Hematopoietic multipotent progenitor cell treated with erythropoietin and hydrocortisone succinate and interleukin-3 and kit ligand, for 8 days (in vitro differentiated cells): ENCODE results near the gene USP10.

Experiments used
- DNase-seq: peaks from one replicate; pipeline ENCODE4 v3.0.0-alpha.2; 2015

Gene USP10

DNA sequence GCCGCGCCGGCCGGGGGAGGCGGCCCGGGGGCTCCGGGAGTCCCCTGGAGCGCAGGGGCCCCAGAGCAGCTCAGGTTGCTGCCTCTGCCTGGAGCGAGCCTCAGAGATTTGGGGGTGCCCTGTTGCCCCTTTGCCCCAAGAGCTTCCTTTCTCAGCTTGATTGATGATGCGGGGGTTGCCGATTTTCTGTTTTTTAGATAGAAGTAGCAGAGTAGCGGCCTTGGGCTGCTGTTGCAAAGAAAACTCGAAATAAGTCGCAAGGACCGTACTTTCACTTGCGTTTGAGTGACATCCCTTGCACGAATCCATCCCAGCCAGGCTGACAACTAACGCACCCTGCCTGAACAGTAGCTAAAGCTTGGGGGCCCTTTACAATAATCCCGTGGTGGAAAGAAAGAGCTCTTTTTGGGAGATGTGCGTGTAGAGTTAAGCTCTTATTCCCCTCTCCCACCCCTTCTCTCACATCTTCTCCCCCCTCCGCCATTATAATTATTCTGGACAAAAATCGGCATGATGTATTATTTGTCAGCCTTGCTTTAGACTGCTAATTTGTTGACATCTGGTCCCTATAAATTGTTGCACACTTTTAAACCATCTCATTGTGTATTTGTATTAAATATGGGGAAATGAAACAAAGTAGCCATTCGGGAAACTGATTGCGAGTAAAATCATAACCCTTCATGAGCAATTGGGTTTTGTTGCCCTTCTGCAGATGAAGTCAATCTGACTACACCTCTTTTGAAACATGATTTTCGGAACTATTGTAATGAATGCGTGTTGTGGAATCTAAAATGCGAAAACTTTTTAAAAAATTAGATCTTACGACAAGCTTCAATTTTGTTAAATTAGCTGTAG, 873 bp downstream of the USP10 start:
- DNase-seq: peak; percentile 27

DNA sequence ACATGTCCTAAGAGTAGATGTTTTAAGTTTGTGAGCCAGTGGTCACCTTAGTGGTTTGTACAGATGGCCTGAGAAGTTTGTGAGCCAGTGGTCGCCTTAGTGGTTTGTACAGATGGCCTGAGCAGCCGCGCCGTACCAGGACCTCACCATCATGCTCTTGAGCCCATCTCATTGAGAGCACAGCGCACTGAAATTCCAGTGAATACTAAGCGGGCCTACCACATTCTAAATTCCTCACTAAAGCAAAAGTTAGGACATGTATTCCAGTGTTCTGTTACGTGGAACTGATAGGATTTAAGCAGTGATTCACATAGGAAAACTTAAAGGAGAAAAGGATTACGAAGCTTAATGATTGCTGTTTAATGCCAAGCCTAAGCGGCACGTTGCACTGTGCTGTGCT, 3.9 kb downstream of the USP10 start:
- no peak for DNase-seq

DNA sequence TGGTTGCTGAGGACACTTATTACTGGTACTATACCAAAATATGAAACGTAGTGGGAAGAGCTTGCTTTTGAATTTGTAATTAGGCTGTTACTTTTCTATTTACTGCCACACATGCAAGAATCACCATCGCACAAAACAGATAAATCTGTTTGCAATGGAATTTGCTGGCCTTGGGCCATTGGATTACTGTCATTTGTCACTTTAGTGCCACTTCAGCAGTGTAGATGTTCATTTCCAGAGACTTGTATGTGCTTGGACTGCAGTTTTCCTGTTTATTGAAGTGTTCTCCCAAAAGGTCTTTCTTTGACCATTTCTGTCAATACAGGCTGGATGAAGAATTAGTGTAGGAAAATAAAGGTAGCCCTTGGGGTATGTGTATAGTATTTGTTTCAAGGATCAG, 4.5 kb downstream of the USP10 start:
- no peak for DNase-seq

DNA sequence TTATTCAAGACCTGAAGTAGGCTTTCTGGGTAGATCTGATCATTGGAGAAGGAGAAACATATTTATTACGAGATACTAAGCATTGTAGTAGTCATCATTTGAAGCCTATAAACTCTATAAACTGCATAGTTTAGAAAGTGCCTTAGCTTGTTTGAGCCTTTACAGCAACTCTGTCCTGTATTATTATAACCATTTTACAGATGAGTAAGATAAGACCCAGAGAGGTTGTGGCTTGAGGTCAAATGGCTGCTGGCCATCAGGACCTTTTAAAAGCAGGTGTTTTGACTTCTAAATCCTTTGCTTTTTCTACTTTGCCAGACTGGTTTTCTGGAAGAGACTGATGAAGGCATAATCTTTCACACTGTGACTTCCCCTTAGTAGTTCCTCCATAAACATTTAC, 7.1 kb downstream of the USP10 start:
- DNase-seq: no peak

DNA sequence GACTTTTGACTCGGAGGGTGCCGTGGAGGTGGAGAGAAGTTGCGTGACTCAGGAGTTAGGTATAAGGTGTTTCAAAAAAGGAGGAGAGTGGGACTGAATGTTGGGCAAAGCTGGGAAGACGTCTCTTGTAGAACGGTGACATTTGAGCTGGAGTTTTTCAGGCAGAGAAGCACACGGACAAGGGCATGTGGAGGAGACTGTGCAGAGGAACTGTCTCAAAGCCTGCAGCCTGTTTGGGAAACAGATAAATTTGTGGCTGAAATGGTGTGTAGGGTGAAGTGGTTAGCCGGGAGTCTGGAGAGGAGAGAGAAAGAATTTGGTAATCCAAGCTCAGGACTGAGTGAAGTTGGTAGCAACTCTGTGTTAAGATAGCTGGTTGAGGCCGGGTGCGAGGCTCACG, 9.8 kb downstream of the USP10 start:
- no peak for DNase-seq

DNA sequence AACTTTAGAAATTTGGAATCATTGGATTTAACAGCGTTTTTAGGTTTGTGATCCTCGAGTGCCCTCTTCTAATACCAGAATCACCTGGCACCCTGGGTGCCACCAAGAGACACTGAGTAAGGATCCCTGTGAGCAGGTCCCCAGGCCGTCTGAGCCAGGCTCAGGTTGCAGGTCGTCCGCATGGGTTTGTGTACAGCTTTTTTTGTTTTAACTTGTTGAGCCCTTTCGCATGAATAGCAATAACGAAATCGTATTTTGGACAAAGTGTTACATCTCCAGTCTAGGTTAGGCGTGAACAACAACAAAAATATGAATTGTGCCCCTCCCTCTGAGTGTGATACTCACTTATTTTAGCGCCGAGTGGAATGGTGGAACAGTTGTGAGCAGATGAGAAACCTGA, 10.9 kb downstream of the USP10 start:
- no peak for DNase-seq

DNA sequence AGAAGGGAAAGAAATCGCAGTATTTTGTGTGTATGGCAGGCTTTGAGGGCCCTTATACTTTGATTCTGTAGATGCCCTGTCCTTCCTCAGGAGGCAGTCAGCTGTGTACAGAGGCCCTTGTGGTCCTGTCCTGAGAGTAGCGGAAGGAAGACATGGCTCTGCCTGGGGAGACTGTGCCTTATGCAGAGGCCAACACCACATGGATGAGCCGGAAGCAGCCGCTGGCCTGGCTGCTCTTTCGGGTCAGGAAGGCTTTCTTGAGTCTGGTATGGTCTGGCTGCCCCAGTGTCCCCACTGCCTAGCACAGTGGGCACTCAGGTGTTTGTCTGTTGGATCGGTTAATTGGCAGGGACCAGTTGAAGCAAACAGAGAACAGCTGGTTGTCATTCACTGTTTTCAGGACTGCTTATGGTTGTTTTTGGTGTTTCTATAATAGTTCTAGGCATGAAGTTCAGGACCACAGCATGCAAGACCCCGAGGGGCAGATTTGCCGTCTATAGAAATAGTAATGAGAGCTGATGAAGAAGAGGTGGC, 12.4 kb downstream of the USP10 start:
- DNase-seq: peak; percentile 0

DNA sequence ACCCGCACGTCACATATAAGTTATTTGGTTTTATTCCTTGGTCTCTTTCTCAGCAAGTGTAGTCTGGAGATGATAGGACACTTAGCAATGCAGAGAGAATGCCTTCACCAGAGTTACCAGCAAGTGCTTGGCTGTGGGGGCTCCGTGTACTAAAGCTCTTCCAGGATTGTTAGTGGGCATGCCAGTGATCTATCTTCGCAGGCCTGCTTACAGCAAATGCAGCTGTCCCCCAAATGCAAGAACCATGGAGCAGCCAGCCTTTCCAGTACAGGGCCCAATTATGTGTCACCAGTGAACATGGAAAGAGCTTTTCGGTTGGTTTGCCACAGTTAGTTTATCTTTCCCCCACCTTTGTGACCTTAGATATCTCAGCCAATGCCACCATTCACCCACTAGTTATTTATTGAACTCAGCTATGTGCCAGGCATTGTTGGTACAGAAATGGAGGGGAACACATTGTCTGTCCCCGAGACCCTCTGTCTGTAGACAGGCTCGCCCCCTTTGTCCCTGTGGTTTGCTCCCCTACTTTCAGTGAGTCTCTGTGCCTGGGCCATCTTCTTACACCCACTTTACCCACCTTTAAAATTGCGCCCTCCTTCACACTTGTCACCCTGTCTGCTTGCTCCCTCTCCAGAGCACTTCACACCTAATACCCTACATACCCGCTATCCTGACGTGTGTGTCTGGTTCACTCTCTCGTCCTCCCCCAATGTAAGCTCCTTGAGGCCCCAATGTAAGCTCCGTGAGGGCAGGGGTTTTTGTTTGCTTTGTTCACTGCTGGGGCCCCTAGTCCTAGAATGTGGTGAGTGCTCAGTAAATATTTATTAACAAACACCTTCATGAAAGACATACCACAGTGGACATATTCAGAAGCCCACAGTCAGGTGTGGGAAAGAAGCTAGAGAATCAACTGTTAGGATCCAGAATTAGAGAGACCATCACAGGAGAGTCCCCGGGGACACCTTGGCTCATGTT, 13.3 kb downstream of the USP10 start:
- peak; percentile 31 for DNase-seq

DNA sequence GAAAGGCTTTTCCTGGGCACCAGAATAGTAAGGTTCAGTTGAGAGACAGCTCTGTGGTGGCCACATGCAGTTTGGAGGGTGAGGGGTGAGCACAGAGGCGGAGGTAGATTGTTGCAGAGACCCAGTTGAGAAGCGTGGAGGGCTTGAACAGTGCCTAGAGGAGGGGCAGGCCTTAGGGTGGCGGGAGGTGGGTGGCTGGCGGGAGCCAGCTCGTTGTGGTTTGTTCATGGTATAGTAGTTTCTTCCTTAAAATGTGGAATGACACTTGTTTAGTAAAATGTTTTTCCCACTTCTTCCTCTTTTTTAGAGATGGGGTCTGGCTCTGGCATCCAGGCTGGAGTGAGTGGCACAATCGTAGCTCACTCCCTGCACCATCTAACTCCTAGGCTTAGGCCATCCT, 14.2 kb downstream of the USP10 start:
- no peak for DNase-seq

DNA sequence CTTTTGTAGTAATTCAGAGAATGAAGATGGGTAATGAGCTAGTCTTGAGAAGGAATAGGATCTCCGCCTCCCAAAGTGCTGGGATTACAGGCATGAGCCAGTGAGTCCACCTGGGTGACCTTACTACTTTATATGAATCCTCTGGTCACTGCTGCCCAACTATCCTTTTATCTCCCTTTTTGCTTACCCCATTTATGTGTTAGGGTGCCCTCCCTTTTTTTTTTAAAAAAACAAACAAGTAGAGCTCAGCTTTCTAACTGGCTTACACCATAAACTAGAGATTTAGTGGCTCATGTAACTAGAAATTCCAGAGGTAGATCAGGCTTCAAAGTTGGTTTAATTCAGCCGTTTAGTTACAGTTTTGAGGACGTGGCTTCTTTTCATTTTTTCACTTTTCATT, 15.6 kb downstream of the USP10 start:
- no peak for DNase-seq

DNA sequence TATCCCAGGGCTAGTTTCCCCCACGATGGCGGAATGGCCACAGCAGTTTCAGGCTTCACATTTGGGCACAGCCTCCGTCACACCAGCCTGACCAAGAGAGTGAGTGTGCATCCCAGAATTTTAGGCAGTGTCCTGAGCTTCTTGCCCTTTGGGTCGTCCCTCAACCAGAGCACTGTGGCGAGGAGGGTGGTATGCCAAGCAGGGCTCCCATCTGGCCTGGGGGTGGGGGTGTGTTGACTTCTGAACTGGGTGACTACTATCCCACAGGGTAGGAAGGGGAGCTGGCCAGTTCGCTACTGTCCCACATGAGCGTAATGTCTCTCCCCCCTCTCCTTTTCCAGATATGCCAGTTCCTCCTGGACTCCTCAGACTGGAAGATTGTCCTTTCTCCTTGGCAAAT, 16.1 kb downstream of the USP10 start:
- no peak for DNase-seq

DNA sequence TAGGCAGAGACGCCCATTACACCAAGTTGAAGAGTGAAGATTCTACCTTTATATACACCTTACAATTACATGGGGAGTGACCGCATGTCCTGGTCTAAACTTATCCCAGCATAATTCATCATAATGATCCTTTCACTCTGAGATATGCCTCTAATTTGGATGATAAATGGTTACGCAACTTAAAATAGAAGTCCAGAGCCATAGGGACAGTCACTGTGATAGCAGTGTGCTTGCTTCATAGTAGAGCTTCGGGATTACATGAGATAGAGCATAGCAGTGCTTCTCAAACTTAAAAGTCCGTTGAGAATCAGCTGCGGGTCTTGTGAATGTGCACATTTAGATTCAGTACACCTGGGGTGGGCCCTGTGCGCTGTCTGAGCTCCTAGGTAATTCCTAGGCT, 16.9 kb downstream of the USP10 start:
- no peak for DNase-seq

DNA sequence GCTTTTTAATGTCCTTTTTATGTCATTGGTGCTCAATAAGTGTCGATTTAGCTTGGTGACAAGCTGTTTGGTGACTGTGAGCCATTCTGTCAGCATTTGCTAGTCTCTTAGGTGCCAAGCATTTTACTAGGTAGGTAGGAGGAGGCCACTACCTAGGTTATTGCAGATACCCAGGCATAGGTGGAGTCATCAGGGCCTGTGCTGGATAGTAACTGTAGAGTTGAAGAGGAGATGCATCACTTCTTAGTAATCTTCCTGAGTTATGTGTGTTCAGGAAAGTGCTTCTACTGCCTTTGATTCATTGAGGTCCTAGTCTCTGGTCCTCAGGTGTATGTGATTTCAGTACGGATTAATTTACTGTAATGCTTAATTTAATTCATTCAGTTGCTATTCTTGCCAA, 17.7 kb downstream of the USP10 start:
- no peak for DNase-seq

DNA sequence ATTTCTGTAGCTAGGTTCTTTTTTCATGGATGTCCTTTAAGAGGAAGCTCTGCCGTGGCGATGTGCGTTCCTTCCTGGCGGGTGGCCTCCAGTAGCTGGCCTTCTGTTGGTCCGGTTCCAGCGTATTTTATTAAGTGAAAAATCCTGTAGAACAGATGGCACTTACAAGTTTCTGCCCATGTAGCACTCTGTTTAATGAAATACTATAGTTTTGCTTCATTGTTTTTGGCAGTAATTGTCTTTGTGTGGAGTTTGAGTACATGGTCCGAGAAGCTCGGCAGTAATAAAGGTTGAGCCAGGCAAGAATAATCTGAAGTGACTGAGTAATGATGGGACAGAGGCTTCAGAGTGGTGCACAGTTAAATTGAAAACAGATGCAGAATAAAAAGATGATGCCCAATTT, 20.4 kb downstream of the USP10 start:
- no peak for DNase-seq

DNA sequence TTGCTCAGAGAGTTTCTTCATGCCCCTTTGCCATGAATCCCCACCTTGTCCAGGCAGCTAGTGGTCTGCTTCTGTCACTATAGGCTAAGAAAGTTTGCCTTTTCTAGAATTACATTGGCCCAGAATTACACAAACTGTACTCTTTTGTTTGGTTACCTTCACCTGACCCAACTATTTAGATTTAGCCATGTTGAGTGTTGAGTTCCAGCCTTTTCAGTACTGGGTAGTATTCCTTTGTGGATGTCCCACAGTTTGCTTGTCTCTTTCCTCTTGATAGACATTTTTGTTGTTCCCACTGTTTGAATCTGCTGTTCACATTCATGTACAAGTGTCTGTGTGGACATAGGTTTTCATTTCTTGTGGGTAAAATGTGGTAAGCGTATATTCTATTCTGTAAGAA, 22.3 kb downstream of the USP10 start:
- no peak for DNase-seq

DNA sequence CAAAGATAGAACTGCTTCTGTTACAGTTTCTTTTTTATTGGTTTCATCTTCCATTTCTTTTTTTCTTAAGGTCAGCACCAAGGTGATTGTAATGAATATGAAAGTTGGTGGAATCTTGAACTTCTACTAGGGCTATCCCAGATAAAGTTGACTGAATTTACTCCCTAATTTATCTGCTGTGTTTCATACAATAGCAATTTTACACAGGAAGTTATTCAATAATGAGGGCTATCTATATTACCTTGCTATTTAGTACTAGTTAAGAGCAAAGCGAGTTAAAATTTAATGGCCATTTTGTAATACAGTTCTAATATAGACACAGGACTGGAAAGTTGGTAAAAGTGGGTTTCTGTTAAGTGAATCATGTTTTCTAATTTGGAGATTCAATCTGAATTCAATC, 24.1 kb downstream of the USP10 start:
- no peak for DNase-seq

DNA sequence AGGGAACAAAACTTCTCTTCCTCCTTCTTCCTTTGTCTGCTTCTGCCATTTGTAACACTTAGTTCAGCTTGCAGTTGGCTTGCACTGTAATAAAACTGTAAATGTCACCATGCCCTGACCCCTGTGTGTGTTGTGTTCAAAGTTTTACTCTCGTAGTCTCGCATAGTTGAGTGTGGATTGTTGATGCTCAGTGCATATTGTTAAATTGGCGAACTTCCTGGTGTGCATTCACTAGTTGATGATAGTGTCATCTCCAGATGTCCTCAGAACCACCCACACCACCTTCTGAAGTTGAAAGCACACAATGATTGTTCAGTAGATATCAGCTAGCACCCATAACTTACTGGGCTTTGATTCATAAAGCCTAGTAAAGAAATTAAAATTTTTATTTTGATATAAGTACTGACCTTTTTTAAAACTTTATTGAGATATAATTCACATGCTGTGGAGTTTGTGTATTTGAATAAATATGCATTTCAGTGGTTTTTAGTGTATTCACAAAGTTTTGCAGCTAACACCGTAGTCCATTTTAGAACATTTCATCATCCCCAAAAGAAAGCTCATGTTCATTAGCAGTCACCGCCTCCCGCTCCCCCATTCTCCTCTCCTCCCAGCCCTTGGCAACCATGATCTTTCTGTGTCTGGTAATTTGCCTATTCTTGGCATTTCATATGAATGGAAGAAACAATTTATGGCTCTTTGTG, 25.0 kb downstream of the USP10 start:
- DNase-seq: peak; percentile 20

DNA sequence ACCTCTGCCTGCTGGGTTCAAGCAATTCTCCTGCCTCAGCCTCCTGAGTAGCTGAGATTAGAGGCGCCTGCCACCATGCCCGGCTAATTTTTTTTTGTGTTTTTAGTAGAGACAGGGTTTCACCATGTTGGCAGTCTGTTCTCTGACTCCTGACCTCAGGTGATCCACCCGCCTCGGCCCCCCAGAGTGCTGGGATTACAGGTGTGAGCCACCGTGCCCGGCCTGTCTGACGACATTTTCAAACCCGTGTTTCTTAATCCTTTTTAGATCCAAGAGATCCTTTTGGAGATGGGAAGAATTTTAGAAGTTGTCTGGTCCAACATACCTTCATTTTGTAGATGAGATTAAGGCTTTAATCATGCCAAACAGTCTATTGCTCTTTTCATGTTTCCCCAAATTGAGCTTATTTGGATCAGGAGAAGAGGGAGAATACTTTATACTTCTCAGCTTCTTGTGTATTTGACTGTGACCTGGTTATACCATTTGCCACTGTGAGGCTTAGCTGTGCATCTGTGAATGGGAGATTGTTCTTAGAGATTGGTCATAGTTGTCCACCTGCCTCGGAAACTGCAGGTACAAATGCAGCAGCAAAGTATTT, 25.8 kb downstream of the USP10 start:
- no peak for DNase-seq

DNA sequence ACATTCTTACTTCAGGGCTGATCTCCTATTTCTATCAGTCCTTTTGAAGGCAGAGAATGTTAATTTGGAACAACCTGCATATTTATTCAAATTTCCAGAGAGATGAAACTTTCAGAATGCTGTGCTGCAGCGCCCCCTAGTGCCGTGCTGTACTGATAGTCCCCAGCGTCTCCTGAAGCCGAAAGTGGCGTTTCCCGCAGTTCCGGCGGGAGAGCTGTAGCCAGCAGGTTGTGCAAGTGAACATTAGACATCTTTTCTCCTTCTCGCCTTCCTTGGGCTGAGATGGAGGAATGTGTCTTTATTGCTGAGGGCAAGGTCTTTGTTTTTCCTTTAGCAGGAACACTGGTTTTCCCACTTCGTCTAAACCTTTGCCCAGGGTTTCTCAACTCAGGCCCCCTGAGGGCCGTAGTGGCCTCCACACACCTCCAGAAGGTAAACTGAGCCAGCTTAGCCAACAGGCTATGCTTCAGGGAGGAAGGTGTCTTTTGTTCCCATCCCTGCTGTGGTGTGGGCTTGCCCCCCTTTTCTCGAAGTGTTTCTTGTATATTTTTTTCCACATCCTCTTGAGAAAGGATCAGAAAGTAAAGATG, 26.4 kb downstream of the USP10 start:
- DNase-seq: peak; percentile 85

DNA sequence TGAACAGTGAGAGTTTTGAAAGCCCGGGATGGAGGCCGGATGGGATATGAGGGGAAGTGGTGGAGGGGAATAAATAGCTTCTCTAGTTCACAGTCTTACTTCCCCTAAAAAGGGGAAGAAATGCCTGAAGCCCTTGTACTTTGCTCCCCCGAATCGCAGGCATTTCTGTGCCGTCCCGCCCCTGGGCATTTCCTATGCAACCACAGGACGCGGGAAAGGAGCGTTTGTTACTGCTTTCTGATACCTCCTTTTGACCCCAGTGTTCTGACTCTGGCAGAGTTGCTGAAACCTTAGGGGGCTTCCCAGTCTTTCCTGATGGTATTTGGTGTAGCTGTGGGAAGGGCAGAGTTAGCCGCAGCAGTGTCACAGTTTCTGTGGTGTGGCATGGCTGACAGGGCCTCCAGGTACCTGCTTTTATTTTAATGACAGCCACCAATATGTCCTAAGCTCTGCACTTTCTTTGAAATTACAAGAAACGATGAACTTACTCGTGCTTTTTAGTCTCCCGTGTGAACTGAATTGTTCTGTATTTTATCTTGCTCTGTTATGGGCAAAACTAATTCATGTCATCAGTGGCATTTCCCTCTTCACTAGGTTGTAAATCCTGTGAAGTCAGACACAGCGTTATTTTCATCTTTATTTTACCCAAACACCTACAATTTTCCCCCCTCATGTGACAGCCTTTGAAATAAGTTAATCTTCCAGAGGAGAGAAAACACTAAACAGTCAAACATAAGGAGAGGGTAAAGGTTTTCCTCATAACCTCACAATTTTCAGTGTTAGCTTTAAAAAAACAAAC, 27.1 kb downstream of the USP10 start:
- peak; percentile 18 for DNase-seq

DNA sequence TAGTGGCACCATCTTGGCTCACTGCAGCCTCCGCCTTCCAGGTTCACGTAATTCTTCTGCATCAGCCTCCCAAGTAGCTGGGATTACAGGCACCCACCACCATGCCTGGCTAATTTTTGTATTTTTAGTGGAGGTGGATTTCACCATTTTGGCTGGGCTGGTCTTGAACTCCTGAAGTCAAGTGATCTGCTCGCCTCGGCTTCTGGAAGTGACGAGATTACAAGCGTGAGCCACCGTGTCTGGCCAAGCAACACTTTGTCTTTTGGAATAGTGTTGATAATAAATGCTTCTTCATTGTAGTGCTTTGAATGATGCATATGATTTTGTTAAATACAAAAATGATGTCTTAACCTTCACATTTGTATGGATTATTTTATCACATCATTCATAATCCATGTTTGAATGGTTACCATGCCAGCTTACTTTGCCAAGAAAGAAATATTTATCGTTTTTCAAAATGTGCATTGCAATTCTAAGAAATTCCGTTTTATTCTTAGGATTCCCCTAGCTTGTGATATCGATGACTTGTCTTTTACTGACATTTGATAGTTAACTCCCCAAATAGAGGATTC, 29.1 kb downstream of the USP10 start:
- peak; percentile 28 for DNase-seq
